ENCODE measurements around the gene MAGT1. TPM values are rescaled to one million over a fixed set of nuclear protein-coding genes. Genes with fewer than 3 reads are reported as not detected.

Gene MAGT1
- total RNA-seq, 1 donor from 2014 or later, result 66.8 TPM

DNA sequence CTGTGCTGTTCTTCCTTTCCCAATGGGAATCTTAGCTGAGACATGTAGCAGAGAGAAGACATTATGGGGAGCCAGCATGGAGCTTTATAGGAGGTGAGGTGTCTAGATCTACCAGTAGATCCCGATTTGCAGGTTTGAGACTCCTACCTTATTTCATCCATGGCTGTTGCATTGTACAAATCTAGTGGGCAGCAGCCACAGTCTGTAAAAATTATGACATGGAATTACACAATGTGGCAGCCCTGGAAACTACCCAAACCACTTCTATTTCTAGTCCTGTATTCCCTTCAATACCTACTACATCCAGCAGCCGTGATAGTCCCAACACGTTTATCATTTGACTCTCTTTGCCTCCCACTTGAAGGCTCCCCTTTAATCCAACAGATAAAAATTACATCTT is 23.3 kb upstream of the MAGT1 start:
- DNase-seq (ENCODE audit: extremely low spot score, unreplicated experiment), result no peak
- Mint-ChIP-seq H3K9me3 (ENCODE audit: unreplicated experiment) (peaks cover 5% of the 10 kb centered on the region), H3K4me1 (ENCODE audit: unreplicated experiment) (peaks cover under 1% of the 10 kb centered on the region)

DNA sequence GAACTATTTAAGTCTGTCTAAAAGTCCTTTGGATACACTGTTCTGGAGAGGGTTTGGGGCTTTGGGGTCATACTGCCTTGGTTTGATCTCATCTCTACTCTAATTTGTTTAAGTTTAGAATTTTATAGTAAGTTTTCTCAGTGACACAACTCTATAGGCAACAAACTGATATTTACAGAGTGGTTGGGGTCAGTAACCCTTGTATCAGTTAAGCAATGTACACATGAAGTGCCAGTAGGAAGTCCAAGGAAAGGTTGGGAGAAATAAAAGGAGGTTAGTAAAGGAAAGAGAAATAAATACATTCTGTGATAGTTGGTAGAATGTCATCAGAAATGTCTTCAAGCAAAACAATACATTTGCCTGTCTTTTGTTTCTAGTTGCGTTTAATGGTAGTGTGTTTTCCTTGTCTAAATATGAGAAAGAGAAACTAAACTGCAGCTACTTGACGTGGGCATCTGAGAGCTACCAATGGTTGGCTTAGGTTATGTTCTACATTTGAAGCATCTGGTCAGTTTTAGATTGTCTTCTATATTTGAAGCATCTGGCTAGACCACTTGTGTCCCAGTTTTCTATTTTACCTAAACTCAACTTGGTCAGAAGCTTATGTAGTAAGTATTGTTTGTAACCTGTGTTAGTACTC is 22.2 kb upstream of the MAGT1 start:
- H3K4me1 Mint-ChIP-seq (ENCODE audit: unreplicated experiment), result peaks cover 6% of the 10 kb centered on the region
- TF ChIP-seq, protein P1, sequence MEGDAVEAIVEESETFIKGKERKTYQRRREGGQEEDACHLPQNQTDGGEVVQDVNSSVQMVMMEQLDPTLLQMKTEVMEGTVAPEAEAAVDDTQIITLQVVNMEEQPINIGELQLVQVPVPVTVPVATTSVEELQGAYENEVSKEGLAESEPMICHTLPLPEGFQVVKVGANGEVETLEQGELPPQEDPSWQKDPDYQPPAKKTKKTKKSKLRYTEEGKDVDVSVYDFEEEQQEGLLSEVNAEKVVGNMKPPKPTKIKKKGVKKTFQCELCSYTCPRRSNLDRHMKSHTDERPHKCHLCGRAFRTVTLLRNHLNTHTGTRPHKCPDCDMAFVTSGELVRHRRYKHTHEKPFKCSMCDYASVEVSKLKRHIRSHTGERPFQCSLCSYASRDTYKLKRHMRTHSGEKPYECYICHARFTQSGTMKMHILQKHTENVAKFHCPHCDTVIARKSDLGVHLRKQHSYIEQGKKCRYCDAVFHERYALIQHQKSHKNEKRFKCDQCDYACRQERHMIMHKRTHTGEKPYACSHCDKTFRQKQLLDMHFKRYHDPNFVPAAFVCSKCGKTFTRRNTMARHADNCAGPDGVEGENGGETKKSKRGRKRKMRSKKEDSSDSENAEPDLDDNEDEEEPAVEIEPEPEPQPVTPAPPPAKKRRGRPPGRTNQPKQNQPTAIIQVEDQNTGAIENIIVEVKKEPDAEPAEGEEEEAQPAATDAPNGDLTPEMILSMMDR (IDR thresholded peaks at IDR 0.05), result no peak

More for the DNA sequence above, 23.3 kb upstream of the MAGT1 start:
- Mint-ChIP-seq H3K36me3 (ENCODE audit: unreplicated experiment) (no peaks in the 10 kb centered on the region), H3K27me3 (ENCODE audit: unreplicated experiment) (no peaks in the 10 kb centered on the region), H3K4me3 (ENCODE audit: unreplicated experiment) (no peak overlapping the region), H3K27ac (ENCODE audit: unreplicated experiment) (no peak overlapping the region)
- TF ChIP-seq, protein P1 (IDR thresholded peaks at IDR 0.05), result no peak

DNA sequence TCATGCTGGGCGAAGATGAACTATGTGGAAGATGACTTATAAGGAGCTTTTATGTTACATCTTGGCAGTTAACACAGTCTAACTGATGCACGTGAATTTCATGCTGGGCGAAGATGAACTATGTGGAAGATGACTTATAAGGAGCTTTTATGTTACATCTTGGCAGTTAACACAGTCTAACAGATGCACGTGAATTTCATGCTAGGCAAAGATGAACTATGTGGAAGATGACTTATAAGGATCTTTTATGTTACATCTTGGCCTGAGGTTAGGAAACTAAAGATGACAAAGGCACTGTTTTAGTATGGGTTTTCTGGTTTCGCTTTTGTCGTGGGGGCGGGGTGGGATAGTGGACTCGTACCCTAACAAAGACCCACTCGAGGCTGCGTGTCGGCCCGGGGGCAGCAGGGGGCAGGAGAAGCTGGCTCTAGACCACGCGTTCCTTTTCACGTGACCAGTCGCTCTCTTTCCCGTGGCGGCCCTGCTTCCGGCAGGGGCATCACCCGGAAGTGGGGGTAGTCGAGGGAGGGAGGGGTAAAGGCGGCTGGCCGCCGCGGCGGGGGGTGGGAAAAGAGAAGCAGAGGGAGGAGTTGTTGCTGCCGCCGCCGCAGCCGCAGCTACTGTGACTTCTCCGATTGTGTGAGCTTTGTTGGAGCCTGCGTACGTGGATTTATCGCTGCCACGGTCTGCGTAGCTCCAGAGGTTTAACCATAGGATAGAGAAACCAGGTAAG is 15.0 kb upstream of the MAGT1 start, which contains the start of gene ATP7A:
ATP7A (plus strand) TSS at position 586 of the 733 bp plus-strand sequence. CDS start 60,949 bp downstream, outside the sequence.
- TF ChIP-seq, protein P1 (IDR thresholded peaks at IDR 0.05), result peak; percentile 58
- H3K27ac Mint-ChIP-seq (ENCODE audit: unreplicated experiment), result peak within 1 kb of the TSS; percentile 97
- peak within 1 kb of the TSS; percentile 91 for H3K4me3 Mint-ChIP-seq (ENCODE audit: unreplicated experiment)
- peaks cover 4% of the 10 kb centered on the region for H3K9me3 Mint-ChIP-seq (ENCODE audit: unreplicated experiment)
- no peaks in the 10 kb centered on the region for H3K27me3 Mint-ChIP-seq (ENCODE audit: unreplicated experiment)
- H3K36me3 Mint-ChIP-seq (ENCODE audit: unreplicated experiment), result no peaks in the 10 kb centered on the region
- H3K4me1 Mint-ChIP-seq (ENCODE audit: unreplicated experiment), result peaks cover 15% of the 10 kb centered on the region
- peak; percentile 93 for DNase-seq (ENCODE audit: extremely low spot score, unreplicated experiment)

More for the DNA sequence above, 22.2 kb upstream of the MAGT1 start:
- H3K27me3 Mint-ChIP-seq (ENCODE audit: unreplicated experiment), result no peaks in the 10 kb centered on the region
- DNase-seq (ENCODE audit: extremely low spot score, unreplicated experiment), result no peak
- H3K27ac Mint-ChIP-seq (ENCODE audit: unreplicated experiment), result no peak overlapping the region
- no peak overlapping the region for H3K4me3 Mint-ChIP-seq (ENCODE audit: unreplicated experiment)
- H3K36me3 Mint-ChIP-seq (ENCODE audit: unreplicated experiment), result no peaks in the 10 kb centered on the region
- H3K9me3 Mint-ChIP-seq (ENCODE audit: unreplicated experiment), result peaks cover 5% of the 10 kb centered on the region

DNA sequence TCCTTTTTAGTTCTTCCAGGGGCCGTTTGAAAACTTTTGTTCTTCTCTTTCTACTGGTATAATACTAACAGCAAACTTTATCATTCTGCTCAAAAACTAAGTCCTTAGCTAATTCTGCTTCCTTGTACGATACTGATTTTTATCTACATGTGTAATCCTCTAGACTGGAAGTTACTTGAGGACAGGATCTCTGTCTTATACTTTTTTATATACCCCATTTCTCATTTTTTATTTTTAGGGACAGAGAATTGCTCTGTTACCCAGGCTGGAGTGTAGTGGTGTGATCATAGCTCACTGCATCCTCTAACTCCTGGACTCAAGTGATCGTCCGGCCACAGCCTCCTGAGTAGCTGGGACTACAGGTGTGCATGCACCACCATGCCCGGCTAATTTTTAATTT is 6.3 kb upstream of the MAGT1 start:
- Mint-ChIP-seq H3K4me3 (ENCODE audit: unreplicated experiment) (peak overlapping the region; percentile 35), H3K4me1 (ENCODE audit: unreplicated experiment) (peaks cover 14% of the 10 kb centered on the region), H3K27ac (ENCODE audit: unreplicated experiment) (no peak overlapping the region), H3K27me3 (ENCODE audit: unreplicated experiment) (no peaks in the 10 kb centered on the region), H3K9me3 (ENCODE audit: unreplicated experiment) (peaks cover 7% of the 10 kb centered on the region), H3K36me3 (ENCODE audit: unreplicated experiment) (peaks cover 15% of the 10 kb centered on the region)
- TF ChIP-seq, protein P1 (IDR thresholded peaks at IDR 0.05), result no peak
- no peak for DNase-seq (ENCODE audit: extremely low spot score, unreplicated experiment)

DNA sequence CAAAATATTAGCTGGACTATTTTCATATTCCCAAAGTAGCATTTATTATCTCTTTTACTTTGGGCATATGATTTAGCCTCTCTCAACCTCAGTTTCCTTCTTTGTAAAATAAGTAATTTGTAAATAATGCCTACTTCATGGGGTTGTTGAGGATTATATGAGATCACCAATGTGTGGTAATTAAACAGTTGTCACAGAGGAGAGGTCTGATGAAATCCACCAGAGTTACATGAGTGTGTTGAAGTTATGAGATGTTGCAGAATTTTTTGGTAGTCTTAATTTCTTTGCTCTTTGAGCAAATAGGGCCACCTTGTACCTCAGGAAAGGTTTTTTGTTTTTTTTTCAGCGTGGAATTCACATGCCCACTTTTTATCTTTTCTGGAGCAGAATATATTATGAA is 5.5 kb upstream of the MAGT1 start:
- no peak for DNase-seq (ENCODE audit: extremely low spot score, unreplicated experiment)

More for the DNA sequence above, 5.5 kb upstream of the MAGT1 start:
- peak overlapping the region; percentile 83 for H3K4me3 Mint-ChIP-seq (ENCODE audit: unreplicated experiment)
- H3K27ac Mint-ChIP-seq (ENCODE audit: unreplicated experiment), result peak overlapping the region; percentile 17
- H3K36me3 Mint-ChIP-seq (ENCODE audit: unreplicated experiment), result peaks cover 15% of the 10 kb centered on the region
- H3K4me1 Mint-ChIP-seq (ENCODE audit: unreplicated experiment), result peaks cover 14% of the 10 kb centered on the region
- peaks cover 7% of the 10 kb centered on the region for H3K9me3 Mint-ChIP-seq (ENCODE audit: unreplicated experiment)
- TF ChIP-seq, protein P1 (IDR thresholded peaks at IDR 0.05), result no peak
- H3K27me3 Mint-ChIP-seq (ENCODE audit: unreplicated experiment), result no peaks in the 10 kb centered on the region
